Measurements from ENCODE around the gene MPST. TPM values are rescaled to one million over a fixed set of nuclear protein-coding genes. Genes with fewer than 3 reads are reported as not detected.

The MPST gene
- total RNA-seq, 1 donor from 2014 or later, result 146 TPM

DNA sequence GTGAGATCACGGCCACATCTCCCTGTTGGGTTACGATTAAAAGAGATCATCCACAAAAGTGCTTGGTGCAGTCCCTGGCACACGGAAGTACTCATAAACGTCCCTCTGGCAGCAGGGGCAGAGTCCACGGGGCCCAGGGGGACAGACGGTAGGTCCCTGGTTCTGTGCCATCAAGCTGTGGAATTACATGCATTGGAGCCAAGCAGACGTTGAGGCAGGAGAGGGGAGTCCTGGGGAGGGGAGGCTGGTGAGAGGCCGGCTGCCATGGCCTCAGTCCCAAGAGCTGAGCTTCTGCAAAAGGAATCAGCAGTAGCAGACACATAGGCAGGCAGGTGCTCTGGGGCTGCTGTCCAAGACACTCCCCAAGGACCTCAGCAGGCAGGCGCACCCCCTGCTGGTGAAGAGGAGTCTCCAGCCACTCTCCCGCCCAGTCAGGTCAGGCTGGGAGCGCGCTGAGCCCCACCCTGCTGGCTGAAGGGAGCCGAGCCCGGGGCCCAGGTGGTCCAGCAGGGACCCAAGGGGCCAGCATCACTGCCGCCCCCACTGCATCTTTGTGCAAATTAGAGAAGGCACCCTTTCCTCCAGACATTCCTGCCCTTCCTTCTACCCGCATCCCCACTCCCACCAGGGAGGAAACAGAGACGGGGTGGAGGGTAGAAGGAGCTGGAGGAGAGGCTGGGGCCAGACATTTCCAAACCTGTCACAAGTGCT, 24.4 kb downstream of the MPST start:
- peak; percentile 50 to 65 for DNase-seq (ENCODE audit: low read depth in 2 of 2)

DNA sequence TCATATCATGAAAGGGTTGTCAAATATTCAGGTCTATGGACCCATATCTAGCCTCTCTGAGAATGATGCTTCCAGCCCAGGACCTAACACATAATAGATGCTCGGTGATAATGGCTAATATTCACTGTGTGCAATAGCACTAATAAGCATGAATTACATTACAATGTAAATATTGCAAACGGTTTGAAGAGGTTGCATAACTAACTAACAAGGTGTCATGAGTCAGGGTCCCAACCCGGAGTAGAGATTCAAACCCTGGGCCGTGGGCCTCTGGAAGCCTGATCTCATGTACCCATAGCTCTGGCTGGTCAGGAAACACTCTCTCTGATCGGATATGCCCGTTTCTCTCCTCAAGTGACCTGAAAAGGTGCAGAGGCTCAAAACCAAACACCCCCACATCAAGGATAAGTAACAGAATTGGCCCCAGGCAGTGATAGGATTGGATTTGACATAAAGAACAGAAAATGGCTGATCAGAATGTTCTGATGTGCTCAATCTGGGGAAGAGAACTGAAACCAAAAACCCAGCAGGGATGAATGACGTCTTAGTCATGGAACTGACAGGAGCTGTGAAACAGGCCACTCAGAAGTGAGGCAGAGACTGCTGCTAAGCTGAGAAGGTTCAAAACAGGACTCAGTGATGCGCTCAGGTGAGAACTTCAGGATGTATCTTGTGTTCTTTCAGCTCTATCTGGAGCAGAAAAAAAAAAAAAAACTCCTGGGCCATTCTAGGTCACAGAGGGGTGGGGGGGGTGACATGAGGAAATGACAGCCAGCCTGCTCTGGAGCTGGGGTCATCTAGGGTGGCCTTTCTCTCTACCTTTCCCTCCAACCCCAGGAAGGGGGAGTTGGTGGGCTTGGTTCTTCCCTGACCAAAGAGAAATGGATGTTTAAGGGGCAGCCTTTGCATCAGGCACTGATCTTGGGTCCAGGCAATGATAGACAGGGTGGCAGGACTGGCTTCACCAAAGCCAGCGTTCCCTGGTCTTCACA, 25.4 kb downstream of the MPST start:
- no peak for DNase-seq (ENCODE audit: low read depth in 2 of 2)

DNA sequence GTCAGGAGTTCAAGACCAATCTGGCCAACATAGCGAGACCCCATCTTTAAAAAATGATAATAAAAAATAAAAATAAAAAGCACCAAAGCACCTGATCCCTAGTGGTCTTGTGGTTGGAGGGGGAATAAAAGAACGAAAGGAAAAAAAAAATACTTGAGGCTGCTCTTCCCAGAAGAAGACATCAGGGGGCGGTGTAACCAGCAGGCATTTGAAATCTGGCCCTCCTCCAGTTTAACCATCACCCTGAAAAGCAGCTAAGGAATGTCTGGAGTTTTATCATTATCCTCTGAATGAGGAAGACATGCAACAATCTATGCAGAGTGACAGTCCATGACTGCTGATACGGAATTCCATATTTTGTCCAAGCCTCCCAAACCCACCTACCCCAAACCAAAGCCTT, 26.4 kb downstream of the MPST start:
- peak; percentile 51 to 54 for DNase-seq (ENCODE audit: low read depth in 2 of 2)

DNA sequence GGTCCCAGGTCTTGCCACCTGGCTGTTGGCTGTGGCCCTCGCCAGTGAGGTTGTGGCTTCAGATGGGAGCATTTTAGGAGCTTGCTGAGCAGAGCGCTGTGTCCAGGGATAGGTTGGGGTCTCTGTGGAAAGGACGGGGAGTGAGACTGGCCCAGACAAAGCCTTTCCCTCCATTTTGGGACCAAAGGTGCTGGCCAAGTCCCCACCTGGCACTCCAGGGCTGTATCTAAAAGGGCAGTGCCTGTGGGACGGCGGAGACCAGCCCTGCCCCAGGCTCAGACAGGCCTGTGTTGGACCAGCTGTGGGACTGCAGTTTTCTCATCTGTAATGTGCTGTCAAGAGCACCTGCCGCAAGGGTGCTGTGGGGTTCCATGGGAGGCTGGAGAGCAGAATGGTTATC, 27.0 kb downstream of the MPST start:
- no peak for DNase-seq (ENCODE audit: low read depth in 2 of 2)

DNA sequence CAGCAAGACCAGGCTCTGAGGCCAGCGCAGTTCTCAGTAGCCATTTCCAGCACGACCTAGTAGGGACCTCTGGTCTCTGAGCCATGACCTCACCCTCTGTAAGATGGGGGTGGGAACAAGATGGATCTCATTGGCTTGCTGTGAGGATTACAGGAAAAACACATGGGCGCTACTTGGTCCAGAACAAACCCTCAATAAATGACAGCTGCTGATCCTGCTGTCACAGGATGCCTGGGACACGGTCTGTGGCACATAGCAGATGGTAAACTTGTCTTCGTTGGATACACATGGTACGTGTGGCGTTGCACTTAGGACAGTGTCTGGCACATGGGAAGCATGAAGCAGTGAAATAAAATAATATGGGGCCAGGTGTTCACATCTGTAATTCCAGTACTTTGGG, 27.5 kb downstream of the MPST start:
- DNase-seq (ENCODE audit: low read depth in 2 of 2), result no peak

DNA sequence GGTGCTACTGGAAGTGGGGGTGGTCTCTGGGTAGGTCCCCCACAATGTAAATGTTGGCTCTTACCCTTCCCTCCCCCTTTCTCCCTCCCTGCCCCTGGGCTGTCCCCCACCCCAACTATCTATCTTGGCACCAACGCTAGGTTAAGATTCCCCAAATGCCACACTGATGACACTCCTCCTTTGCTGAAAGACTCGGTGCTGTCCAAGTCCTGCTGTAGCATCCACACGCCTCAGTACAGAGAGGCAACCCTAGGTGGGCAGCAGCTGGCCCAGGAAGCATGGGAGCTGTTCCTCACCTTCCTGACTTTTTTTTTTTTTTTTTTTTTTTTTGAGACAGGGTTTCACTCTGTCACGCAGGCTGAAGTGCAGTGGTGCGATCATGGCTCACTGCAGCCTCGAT, 28.6 kb downstream of the MPST start:
- DNase-seq (ENCODE audit: low read depth in 2 of 2), result no peak

DNA sequence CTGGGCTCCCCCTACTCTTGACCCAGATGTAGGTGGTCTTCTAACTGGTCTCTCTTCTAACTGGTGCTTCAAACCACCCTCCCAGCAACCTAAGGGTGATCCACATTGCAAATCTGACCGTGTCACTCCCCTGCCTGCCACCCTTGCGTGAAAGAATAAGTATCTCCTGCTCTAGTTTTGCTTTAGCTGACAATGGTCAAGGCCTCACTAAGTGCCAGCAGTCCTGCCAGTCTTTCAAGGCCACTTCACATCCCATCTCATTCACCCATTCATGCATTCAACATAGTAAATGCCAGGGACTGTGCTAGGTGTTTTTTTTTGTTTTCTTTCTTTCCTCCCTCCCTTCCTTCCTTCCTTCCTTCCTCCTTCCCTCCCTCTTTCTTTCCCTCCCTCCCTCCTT, 29.7 kb downstream of the MPST start:
- no peak for DNase-seq (ENCODE audit: low read depth in 2 of 2)

DNA sequence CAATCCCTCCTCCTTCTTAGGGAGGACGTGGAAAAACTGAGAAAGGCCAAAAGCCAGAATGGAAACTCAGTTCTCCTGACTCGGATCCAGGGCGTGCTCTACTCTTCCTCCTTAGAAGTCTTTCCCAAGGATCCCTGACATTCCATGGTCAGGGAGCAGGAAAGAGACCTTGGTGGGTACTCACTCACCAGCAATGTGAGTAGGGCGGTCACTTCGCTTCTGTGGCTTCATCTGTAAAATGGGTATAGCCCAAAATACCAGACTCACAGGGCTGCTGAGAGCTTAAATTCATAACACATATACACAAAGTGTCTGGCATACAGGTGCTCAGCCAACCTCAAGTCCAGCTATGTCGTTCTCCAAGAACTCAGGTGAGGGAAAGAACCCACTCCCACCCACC, 31.4 kb downstream of the MPST start:
- no peak for DNase-seq (ENCODE audit: low read depth in 2 of 2)

DNA sequence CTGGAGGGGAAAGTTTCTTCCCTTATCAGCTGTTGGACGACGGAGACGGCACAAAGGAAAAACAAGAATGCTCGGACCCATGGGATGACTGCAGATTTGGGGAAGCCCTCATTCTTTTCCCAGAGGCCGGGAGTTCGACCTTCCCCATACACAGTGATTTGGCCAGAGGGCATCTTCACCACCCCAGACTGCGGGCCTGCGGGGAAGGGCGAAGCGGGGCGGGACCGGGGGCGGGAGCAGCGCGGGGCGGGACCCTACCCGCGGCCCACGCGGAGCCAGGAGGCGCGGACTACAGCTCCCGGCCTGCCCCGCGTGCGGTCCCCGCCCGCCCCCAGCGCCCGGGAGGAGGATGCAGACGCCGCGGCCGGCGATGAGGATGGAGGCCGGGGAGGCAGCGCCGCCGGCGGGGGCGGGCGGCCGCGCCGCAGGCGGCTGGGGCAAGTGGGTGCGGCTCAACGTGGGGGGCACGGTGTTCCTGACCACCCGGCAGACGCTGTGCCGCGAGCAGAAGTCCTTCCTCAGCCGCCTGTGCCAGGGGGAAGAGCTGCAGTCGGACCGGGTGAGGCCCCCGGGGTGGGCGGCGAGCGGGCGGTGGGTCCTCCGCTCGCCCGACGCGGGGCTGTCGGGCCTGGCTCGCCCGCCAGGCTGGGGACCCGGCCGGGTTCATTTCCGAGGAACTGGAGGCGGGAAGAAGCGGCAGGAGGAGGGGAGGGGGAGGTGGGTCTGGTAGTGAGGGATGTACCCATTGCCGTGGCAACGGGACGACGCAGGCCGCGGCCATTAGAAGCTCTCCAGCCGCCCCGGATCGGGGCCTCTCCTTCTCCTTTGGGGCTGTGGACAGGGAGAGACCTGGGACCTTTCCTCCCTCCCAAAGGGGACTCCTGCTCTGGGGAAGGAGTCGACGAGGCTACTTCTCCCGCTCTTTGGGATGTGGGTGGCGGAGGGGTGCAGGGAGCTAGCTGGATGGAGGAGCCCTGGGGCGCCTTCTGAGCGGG, 32.1 kb downstream of the MPST start, which contains the start of gene KCTD17:
KCTD17 (plus strand) TSS at position 352 of the 995 bp plus-strand sequence; CDS start at position 371, 19 bp downstream.
- peak; percentile 64 to 81 for DNase-seq (ENCODE audit: low read depth in 2 of 2)

DNA sequence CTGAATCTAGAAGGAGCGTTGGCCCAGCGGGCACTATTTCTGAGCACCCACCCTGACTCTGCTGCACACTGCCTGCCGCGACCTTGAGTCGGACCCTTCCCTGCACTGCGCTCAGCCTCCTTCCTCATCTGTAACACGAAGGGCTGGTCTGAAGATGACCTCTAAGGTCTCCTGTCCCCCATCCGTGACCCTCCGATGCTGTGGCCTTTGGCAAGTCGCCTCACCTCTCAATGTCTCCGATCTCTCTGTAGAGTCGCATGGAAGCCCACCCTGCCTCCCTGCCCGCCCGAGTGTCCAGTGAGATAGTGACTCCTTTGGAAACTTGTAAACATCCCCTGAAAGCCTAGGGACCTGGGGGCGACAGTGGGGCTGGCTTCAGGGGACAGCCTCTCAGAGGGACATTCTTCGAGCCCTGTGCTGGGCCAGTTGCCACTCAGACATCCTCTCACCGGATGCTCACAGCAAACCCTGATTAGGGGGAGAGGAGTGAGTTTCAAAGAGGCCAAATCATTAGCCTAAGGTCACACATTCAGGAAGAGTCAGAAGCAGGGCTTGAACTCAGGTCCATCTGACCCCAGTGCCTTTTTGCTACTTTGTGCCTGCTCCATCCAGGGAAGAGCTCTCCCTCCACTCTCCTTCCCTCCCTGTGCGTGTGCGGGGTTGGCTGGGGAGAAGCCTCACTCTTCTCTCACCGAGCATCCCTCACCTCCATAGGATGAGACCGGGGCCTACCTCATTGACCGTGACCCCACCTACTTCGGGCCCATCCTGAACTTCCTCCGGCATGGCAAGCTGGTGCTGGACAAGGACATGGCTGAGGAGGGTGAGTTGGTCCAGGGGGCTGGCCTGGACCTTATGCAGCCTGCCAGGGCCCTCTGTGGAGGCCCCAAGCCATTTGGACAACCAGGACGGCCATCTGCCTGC, 33.1 kb downstream of the MPST start:
- no peak for DNase-seq (ENCODE audit: low read depth in 2 of 2)

DNA sequence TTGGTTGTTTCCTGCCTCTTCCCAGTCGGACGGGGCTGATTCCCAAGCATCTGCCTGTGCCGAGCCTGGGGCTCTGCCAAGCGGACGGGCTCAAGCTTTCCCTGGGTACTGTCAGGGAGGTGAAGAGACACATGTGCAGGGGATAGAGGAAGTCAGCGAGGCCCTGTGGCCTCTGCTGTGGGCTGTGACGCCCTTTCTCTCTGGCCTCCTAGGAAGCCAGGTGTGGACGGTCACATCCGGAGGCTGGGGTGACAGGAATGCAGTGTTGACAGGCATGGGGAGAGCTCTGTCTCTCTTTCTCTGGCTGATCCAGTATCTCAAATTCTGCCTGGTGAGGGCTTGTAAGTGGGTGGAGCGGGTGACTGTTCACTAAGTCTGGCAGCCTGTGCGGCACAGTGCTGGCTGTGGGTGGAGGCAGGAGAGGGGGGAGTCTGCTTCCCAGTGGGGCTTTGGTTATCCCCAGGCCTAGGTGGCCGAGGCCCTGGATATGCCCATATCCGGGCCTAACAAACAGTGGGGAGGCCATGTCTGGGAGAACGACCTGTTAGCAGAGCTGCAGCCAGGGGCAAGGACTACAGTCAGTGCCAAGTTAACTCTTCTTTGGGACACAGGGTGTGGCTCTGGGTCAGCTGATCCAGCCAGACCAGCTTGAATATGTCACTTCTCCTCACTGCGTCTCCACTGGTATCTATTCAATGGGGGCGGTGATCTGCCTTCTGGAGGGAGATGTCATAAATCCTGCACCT, 33.9 kb downstream of the MPST start:
- peak in 1 of 2 donors; percentile 68 for DNase-seq (ENCODE audit: low read depth in 2 of 2)

DNA sequence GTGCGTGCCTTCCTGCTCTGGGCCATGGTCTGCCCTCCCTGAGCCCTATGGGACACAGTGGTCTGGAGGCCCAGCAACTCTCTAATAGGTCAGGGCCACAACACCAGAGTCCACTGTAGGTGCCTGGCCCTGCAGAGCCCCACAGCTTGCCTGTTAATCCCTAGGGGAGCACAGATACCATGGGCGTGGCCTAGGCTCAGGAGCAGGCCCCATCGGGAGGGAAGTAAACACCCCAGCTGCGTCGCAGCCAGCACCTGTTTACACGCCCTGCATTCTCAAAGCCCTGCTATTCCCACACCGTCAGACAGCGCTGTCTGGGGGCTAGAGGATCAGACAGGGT, 34.5 kb downstream of the MPST start:
- no peak for DNase-seq (ENCODE audit: low read depth in 2 of 2)

DNA sequence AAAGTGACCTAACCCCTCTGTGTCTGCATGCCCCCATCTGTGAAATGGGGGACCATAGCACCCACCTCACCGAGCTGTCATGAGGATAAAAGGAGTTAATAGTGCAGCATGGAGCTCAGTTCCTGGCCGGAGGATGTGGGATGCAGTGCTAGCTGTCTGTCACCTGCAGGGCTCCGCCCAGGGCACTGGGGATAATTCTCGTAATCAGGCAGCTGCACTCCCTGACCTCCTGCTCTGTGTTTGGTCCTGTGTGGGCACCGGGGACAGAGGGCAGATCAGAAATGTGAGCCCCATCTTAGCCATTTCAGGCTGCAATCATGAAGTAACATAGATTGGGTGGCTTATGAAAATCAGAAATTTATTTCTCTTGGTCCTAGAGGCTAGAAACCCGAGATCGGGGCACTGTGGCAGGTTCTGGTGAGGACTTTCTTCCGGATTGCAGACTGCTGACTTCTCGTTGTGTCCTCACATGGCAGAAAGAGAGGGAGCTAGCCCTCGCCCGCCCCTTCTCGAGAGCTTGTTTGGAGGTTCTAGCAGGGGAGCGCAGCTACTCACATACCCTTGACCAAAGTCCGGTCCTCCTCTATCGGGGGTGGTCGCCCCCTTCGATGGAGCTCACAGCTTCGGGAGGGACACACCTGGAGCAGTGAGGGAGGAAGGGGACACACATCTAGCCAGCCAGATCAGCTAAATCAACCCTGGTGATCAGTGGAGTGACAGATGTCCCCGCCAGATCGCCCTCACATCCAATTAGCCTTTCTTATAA, 35.2 kb downstream of the MPST start:
- no peak for DNase-seq (ENCODE audit: low read depth in 2 of 2)

DNA sequence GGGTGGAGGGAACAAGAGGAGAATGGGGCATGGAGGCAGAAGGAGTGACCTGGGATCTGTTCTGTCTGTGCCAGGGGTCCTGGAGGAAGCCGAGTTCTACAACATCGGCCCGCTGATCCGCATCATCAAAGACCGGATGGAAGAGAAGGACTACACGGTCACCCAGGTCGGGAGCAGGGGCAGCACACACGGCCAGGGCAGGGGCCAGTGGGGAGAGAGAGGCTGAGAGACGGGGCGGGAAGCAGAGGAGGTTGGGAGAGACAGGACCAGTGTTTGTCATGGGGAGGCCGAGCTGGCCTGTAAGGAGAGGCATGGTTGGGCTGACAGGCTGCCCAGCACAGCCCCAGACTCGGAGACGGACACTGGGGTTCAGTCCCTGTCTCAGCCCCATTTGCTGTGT, 36.7 kb downstream of the MPST start:
- DNase-seq (ENCODE audit: low read depth in 2 of 2), result no peak

DNA sequence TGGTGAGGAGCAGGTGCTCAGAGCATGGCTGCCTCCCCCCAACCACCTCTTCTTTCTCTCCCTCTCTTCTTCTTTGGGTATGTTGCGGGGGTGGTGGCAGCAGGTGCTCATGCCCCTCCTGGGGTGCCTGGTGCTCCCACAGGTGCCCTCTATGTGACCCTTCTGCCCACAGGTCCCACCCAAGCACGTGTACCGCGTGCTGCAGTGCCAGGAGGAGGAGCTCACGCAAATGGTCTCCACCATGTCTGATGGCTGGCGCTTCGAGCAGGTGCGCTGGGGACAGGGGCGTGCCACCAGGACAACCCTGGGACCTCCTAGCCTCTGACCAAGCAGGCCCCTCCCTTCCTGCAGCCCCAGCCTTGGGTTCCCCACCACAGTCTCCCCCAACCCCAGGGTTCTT, 37.7 kb downstream of the MPST start:
- DNase-seq (ENCODE audit: low read depth in 2 of 2), result no peak

DNA sequence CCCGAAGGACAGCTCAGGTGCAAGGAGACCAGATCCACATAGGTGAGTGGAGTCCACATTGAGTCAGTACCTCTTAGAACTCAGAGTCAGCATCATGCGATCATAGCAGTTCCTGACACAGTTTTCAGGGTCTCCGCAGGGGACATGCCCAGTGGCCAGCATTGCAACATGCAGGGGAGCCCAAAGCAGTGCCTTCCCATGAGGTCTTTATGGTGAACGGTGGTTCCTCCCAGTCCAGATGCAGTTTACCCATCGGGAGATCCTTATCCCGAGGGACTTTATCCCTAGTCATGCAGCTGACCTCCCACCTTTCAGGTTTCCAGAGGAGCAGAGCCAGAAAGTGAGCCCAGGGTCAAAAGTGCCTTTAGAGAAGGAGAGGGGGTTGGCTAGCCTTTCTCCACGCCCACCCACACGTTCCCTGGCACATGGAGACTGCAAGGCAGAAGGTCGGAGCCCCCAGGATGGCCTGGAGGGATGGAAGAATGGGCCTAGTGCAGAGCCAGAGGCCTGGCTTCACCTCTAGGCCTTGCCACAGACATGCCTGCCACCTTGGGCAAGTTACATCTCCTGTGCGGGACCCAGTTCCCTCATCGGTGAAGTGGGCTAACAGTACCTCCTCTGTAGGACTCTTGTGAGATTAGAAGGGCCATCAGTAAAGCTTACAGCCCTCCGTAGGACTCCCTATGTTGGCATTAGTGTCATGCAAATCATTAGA, 38.4 kb downstream of the MPST start:
- DNase-seq (ENCODE audit: low read depth in 2 of 2), result no peak

DNA sequence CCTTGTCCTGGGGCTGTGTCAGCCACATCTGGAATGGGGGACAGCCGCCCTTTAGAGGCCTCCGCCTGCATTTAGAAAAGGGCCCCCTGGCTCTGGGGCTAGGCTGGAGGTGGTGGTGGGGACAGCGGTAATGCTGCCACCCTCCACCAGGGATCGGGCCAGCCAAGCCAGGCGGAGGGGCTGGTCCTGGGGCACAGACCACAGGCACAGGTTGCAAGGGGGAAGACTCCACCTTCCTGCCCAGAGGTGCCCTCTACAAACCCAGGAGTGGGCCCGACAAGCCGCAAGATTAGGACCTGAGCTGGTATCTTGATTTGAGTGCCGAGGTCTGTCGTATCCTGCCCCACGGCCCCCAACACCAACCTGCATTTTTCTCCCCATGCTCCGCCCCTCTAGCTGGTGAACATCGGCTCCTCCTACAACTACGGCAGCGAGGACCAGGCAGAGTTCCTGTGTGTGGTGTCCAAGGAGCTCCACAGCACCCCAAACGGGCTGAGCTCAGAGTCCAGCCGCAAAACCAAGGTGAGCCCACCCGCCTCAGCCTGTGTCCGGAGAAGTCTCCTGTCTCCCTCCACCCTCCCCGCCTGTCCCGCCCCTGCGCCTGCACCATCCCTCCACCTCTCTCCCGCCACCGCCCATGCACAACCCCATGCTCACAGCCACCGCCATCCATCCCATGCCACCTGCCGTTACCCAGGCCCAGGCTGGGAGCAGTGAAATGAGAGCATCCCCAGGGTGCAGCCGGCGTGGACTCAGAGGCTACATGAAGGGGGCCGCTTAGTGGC, 39.6 kb downstream of the MPST start:
- no peak for DNase-seq (ENCODE audit: low read depth in 2 of 2)
